ENCODE results near the gene EZH1.
"Not testable (repeated sequence)": the region's sequence is repeated elsewhere in the genome, so short reads cannot be mapped to it uniquely, and the experiment has no call there.

Gene EZH1

DNA sequence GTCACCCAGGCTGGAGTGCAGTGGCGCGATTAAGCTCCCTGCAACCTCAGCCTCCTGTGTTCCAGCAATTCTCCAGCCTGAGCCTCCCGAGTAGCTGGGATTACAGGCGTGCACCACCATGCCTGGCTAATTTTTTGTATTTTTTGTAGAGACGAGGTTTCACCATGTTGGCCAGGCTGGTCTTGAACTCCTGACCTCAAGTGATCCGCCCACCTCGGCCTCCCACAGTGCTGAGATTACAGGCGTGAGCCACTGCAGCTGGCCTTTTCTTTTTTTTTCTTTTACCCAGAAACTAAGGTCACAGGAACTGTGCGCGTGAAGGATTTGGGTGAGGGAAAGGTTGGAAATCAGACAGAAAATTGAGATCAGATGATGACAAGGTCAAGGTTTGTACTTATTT, 25.1 kb upstream of the EZH1 start:
- not testable (repeated sequence) for DNase-seq

DNA sequence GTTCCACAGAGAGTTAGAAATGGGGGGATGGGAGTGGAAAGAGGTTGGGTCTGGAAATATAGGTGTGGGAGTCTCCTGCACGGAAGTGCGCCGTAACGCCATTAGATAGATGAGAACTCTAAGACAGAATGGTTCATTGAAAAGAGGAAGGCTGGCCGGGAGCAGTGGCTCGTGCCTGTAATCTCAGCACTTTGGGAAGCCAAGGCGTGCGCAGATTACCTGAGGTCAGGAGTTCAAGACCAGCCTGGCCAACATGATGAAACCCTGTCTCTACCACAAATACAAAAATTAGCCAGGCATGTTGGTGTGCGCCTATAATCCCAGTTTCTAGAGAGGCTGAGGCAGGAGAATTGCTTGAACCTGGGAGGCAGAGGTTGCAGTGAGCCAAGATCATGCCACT, 23.2 kb upstream of the EZH1 start:
- not testable (repeated sequence) for DNase-seq

DNA sequence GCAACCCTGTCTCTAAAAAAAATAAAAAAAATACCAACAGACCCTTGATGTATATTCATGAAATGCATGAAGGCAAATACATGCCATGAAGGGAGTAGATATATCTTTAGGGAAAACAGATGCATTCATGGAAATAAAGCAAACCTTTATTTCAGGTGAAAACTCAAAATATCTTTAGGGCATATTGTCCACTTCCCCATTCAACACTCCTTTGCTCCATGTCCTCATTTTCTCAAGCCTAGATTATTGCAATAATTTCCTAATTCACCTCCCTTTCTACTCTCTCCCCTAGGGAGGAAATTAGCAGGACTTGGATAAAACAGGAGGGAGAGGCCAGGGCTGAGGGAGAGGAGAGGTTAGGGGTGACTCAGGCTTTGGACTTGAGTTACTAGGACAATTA, 22.7 kb upstream of the EZH1 start:
- DNase-seq, result no peak

DNA sequence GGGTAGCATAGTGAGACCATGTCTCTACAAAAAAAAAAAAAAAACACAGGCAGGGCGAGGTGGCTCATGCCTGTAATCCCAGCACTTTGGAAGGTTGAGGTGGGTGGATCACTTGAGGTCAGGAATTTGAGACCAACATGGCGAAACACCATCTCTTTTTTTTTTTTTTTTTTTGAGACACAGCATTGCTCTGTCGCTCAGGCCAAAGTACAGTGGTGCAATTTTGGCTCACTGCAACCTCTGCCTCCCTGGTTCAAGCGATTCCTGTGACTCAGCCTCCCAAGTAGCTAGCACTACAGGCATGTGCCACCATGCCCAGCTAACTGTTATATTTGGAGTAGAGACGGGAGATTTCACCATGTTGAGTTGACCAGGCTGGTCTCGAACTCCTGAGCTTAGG, 21.3 kb upstream of the EZH1 start:
- no peak for DNase-seq

DNA sequence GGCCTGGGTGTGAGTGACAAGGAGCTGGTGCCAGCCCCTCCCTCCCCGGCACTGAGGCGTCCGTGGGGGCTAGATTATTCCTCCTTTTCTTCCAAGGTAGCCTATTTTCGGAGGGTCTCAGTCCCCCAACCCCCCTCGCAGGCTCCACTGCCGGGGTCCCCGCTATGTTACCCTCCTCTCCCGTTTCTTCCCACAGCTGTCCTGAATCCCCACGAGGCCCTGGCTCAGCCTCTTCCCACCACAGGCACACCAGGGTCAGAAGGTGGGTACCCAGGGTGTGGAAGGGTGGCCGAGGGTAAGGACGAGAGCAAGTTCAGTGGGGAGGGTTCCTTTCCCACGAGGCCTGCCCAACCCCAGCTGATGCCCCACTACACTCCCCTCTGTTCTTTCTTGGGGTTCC, 16.8 kb upstream of the EZH1 start:
- DNase-seq, result no peak

DNA sequence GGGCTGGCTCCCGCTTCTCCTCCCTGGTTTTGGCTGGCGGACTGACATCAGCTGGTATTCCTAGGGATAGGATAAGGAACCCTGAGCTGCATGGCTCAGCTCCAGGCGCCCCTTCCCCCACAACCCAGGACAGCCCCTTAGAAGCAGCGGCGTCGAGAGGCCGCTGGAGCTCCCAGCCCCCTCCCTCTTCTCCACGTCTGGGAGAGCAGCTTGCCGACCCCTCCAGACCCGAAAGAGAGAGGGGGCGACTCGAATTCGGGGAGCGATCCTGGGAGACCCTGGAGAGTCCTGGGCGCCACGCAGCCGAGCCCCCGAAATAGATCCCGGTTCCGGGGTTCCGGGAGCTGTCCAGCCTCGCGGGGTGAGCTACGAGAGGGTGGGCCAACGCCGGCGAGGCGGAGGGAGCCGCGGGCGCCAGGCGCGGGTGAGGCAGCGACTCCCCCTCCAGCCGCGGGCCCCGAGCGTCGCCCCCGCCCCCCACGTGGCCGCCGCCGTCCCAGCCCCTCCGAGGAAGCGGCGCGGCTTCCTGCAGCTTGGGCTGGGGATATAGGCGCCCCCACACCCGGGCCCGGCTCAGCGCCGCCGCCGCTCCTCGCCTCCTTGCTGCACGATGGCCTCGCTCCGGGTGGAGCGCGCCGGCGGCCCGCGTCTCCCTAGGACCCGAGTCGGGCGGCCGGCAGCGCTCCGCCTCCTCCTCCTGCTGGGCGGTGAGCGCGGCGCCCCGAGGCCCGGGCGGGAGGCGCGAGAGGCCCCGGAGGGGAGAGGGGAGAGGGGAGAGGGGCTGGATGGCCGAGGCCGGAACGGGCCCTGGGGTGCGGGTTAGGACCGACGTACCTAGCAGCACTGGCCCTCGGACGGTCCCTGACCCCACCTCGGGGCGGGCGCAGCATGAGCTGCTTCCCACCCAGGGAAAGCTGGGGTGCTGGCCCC, 16.1 kb upstream of the EZH1 start, which contains the start of gene RAMP2:
Gene RAMP2, plus strand, starts transcription at position 576 of the 930 bp plus-strand sequence. Its CDS starts 35 bp downstream, at position 611.
- DNase-seq, result no peak

DNA sequence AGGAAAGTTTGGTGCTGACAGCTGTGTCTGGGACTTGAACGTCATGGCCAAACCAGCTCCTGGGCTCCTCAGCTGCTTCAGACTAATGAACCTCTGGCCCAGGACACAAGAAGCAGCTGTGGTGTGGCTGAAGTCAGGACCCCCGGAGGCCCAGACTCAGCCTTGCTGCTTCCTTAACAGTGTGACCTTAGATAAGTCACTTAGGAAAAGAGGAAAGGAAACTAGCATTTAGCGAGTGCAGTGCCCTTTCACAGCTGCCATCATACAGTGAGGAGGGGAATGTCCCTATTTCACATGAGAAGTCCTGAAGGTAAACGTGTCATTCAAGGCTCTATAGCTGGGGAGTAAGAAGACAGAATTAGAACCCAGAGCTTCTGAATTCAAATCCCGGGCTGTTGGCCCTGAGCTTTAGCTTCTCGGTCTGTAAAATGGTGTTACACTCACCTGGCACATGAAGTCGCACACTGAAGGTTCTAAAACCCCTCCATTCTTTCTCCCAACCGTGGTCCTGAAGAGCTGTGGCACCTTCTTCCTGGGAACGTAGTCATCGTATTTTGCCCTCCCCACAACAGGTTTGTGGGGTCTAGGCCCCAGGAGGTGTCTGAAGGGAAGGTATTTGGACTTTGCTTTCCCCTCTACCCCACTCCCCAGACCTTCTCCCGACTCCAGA, 15.3 kb upstream of the EZH1 start:
- DNase-seq, result no peak

DNA sequence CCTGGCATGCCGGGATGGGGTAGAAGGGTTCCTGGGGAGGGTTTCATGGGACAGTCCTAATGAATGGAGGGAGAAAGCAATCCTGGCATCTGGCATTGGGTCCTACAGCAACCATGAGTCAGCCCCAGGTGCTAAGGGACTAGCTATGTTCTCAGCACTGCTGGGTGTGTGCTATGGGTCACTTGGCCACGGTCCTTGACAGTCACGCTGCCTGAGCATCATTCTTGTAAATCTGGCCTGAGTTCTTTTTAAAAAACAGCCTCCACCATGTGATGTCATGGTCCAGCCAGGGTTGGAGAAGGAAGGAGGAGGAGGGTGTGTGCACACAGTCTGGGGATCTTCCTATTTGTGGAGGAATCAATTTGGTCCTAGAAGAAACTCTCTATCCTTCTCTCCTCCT, 9.9 kb upstream of the EZH1 start:
- no peak for DNase-seq

DNA sequence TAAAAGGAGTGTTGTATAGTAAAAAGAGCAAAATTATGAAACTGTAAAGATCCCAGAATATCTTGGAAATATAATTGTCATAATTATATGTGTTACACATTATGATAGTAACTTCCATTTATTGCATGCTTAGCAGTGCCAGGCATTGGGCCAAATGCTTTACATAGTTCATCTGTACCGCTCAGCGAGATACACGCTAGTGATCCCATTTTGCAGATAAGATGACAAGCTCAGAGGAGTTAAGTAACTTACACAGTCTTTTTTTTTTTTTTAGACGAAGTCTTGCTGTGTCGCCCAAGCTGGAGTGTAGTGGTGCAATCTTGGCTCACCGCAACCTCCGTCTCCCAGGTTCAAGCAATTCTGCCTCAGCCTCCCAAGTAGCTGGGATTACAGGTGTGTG, 6.8 kb upstream of the EZH1 start:
- DNase-seq, result peak; percentile 36

DNA sequence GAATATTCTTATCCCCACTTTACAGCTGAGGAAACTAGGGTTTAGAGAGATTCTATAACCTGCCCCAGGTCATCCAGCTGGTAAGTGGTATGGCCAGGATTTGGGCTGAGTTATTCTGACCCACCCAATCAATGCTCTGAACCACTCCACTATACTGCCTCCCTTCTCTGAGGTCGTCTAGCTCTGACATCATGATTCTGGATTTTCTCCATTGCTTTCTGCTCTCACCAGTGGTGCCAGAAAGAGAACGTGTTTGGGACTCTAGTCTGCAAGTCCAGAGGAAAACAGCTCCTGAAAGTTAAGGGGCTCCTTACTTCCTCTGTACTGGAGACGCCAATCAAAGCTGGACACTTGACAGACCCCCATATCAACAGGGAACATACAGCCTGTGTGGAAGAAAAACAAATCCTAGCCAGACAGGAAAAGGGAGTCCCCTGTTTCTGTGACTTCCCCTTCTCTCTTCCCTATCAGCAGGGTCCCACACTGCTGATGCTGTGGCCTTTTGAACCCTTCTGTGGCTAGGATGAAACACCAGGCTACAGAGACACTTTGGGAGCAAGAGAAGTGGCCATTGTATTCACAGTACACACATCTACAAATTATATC, 6.0 kb upstream of the EZH1 start:
- DNase-seq, result peak; percentile 28

DNA sequence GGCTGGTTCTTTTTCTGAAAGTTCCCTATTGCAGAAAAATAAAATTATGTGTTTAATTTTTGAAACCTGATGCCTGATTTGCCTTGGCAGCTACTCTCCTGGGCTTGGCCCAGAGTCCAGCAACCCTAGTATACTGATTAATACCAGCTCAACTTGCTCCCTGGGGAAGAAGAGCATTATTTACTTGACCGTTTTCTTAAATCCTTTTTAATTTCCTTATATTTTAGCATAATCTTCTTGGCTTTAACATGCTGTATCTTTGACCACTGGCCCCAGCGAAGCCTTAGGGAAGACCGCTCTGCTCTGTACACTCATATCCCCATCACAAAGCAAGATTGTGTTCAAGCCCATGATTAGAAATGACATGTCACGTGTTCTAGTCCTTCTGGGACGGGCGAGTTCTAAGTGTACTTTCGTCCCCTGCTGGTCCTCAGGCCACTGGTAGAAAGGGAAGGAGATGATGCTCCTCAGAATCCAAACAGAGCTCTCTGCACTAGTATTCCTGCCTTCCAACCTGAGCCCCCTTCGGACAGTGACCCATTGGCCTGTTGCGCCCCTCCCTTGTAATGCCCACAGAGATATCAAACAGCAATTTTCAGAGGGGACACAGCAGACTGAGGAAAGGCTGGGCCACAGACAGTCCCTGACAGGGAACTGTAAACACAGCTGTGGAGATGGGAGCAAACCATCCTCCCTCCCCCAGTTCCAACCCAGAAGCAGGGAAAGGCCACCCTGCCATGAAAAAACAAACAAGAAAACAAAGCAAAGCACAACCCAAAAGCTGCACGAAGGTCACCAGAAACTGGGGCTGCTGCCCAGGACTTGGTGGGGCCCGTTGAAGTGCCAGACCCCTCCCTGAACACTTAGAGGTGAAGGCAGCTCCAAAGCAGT, 4.3 kb upstream of the EZH1 start:
- no peak for DNase-seq

DNA sequence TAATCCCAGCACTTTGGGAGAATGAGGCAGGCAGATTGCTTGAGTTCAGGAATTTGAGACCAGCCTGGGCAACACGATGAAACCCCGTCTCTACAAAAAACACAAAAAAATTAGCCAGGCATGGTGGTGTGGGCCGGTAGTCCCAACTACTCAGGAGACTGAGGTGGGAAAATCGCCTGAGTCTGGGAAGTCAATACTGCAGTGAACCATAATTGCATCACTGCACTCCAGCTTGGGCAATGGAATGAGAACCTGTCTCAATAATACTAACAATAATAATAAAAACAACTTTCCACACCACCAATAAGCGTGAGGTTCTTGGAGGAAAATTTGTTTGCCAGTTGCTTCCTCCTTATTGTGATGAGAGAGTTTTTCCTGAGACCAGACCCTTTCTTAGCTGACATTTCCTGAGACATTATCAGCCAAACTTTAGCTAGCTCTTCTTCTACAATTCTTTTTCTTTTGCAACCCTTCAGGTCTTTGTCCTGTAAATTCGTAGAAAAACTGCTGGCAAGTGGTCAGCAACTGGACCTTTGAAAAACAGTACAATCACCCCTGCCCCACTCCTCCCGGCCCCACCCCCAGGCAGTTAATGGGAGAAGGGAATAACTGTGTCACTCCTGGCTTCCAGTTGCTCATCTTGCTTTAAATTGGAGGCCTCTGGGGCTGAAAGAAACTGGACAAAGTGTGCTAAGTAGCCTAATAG, 3.5 kb upstream of the EZH1 start:
- DNase-seq, result no peak

DNA sequence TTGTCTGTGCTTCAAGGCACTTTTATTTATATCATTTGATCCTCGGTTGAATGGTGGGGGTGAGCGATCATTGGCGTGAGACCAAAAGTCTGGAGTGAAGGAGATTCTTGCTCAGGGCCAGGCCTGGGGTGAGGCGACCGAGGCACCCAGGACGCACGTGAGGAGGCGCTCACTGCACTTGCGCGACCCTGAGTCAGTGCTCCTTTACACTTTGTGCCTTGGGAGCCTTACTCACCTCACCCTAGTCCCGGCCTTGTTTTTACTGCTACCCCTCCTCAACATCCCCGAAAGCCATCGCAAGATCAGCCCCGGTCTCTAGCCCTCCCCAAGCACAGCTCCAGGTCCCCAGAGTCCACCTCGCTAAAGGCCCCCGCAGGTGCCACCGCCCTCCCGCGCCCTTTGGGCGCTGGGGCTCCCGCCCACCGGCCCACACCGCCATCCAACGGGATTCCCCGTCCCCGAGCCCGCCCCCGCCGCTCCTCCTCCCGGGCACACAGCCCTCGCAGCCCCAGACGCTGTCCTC, 496 bp downstream of the EZH1 start:
- DNase-seq, result peak; percentile 76

DNA sequence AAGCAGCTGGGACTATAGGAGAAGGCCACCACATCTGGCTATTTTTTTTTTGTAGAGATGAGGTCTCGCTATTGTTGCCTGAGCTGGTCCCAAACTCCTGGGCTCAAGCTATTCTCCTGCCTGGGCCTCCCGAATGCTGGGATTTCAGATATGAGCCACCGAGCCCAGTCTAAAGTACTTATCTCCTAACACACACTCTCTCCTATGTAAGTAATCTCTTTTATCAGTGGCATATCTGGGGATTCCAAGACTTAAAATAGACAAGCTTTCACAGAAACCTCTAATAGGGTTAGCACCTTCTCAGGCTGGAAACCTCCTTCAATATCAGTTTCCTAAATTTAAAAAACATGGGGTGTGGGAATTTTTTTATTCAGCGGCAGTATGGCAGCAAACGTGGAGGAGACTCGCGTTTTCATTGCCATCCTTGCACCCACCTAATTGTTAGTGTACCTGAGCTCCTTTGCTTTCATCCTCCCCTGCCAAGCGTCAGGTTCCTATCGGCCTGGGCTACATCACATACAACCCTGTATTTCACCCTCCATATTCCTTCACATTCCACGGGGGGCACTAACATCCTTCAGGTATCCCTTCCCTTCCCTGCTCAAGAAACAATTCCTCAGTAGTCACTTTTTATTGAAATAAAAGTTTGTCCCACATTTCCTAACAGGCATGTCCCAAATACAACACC, 1.1 kb downstream of the EZH1 start:
- peak; percentile 78 for DNase-seq

DNA sequence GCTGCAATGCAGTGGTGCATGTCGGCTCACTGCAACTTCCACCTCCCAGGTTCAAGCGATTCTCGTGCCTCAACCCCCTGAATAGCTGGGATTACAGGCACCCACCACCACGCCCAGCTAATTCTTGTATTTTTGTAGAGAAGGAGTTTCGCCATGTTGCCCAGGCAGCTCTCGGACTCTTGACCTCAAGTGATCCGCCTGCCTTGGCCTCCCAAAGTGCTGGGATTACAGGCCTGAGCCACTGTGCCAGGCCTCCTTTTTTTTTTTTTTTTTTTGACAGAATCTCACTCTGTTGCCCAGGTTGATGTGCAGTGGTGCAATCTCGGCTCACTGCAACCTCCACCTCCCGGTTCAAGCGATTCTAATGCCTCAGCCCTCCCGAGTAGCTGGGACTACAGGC, 1.9 kb downstream of the EZH1 start:
- not testable (repeated sequence) for DNase-seq

DNA sequence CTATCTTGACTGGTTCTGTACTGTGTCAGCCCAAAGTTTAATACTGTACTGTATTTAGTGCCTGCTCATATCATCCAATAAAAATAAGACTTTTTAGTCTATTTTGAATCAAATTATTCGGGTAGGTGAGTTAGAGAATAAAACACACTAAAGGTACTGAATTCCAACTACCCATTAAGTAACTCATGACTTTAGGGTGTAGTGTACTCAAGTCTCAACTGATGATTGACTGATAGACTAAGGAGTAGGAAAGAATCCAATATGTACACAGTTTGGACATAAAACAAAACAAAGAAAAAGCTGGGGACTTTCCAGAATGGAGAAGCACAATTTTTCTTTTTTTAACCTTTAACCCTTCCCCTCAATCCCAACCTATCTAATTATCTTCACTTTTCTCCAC, 4.1 kb downstream of the EZH1 start:
- no peak for DNase-seq

DNA sequence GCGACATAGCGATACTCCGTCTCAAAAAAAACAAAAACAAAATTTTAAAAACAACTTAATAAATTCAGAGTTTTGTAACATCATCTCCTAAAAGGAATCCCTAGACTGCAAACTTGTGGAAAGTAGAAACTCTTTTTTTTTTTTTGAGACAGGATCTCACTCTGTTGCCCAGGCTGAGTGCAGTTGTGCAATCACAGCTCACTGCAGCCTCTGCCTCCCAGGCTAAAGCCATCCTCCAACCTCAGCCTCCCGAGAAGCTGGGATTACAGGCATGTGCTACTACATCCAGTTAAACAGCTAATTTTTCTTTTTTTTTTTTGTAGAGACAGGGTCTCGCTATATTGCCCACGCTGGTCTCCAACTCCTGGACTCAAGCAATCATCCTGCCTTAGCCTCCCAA, 19.7 kb downstream of the EZH1 start:
- no peak for DNase-seq

DNA sequence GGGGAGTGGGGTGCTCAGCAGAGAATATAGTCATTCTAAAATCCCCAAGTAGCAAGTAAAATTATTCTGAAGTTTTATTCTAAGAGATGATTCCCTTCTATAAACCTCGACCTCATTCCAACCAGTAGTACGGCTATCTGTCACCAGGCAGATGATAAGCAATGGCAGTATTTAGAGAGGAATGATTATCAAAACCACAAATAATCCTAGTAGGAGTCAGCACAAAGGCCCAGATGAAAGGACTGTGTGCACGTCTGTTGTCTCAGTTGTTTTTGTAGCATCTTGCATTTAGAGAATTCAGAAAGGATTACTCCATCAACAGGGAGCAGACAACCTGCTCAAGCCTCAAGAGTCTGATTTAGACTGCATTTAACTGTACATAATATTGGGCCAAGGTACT, 21.2 kb downstream of the EZH1 start:
- no peak for DNase-seq

DNA sequence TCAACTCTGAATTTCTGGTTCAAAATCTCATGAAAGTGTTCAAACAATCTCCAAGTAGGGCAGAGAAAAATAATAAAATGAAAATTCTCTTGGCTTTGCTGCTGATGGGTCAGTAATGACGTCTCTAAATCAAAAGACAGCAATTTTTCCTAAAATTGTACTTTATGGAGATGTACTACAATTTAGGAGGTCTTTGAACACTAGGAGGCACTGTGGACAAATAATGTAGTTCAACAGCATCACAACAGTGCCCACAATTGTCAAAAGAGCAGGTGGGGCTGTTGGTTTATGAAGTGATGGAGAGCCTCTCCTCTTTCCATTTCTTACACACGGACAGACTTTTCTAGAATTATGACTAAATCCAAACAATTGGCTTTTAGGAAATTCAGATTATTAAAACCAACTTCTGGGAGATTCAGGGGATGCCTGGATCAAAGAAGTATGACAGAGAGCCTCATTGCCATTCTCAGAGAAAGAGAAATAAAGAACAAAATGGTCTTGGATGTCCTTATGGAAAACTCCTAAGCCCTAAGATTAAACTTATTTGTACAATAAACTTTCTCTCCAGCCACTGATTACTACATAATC, 23.8 kb downstream of the EZH1 start:
- peak; percentile 83 for DNase-seq

DNA sequence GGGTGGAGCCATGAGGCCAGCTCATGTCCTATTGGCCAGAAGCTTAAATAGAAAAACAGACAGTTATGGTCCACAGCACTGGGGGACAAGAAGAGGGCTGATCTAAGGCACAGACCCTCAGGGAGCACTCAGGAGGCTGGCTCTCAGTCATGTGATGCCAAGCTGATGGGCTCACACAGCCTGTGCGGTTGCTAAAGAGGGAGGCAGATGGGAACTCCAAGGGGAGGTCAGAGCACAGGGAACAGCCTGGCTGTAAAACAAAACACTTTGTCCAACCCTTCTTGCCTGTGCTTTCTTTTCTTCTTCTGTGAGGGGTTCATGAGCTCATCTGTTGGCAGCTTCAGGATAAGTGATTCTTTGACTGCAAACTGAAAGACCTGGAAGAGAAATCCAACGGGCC, 35.3 kb downstream of the EZH1 start:
- DNase-seq, result no peak

DNA sequence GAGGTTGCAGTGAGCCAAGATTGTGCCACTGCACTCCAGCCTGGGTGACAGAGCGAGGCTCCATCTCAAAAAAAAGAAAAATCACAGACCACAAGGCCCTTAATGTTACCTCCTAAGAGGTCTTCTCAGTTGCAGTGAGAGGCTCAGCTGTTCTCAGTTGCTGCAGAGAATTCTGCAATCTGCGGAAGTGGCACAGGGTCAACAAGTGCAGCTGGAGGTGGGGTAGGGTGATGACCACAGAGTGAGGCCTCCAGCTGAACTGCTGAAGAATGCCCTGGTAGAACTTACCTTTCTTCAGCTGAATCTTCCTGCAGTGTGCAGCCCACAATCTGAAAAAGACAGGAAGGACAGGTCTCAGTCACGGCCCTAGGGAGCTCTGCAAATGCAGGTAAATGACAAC, 36.3 kb downstream of the EZH1 start:
- no peak for DNase-seq

Measured in hematopoietic multipotent progenitor cell treated with erythropoietin and hydrocortisone succinate and interleukin-3 and kit ligand, for 8 days (in vitro differentiated cells).